Spleen (tissue), 7 donors: Measurements from ENCODE around the gene ZNF726.

Source experiments
- POLR2A ChIP-seq, 3 donors: fragments of 450-650 bp; IDR thresholded peaks; one replicate each; pipeline ENCODE4 v1.5.1; 2017; ENCODE audit warnings: antibody characterized with exemption in 3 of 3, mild to moderate bottlenecking in 1 of 3
- POLR2AphosphoS5 ChIP-seq, 3 donors: sonication (generic); formaldehyde crosslinking; IDR thresholded peaks; one replicate each; pipeline ENCODE4 v1.5.1; 2017; ENCODE audit warnings: antibody characterized with exemption in 3 of 3
- TF ChIP-seq, protein P1 (sequence below), 11 experiments: fragments of 200-600 bp in 7 of 11; fragments of 450-650 bp in 4 of 11; sonication (generic) in 4 of 11; IDR thresholded peaks in 8 of 11; conservative IDR thresholded peaks in 3 of 11; 1 replicate in 7 of 11; 2 replicates in 4 of 11; pipeline versions ENCODE4 v1.4.0 to v1.8.0; 2016 to 2021; ENCODE audit warnings: antibody characterized with exemption in 11 of 11, inconsistent platforms in 4 of 11, mild to moderate bottlenecking in 1 of 11
- donor health status: DM: no; HTN: no; CAD: no; lungs with moderate emphysema.
- donor health status: DM: no; HTN: no; CAD: no.
- donor health status: DM: no; HTN: no; CAD: no.

GRCh38 chr19:23913931-23914330 lies 755 bp upstream of the ZNF726 start:
- TF ChIP-seq POLR2A (IDR thresholded peaks at IDR 0.05) (no peak), POLR2AphosphoS5 (IDR thresholded peaks at IDR 0.05) (no peak)
- TF ChIP-seq, protein P1, sequence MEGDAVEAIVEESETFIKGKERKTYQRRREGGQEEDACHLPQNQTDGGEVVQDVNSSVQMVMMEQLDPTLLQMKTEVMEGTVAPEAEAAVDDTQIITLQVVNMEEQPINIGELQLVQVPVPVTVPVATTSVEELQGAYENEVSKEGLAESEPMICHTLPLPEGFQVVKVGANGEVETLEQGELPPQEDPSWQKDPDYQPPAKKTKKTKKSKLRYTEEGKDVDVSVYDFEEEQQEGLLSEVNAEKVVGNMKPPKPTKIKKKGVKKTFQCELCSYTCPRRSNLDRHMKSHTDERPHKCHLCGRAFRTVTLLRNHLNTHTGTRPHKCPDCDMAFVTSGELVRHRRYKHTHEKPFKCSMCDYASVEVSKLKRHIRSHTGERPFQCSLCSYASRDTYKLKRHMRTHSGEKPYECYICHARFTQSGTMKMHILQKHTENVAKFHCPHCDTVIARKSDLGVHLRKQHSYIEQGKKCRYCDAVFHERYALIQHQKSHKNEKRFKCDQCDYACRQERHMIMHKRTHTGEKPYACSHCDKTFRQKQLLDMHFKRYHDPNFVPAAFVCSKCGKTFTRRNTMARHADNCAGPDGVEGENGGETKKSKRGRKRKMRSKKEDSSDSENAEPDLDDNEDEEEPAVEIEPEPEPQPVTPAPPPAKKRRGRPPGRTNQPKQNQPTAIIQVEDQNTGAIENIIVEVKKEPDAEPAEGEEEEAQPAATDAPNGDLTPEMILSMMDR (IDR thresholded peaks at IDR 0.05 in 8 of 11, conservative IDR thresholded peaks at IDR 0.05 in 3 of 11) = no peak
